ENCODE results near the gene GPRC5A. TPM values are rescaled to one million over a fixed set of nuclear protein-coding genes. Genes with fewer than 3 reads are reported as not detected.
A peak's percentile ranks its signal among the peaks of the same experiment; 100 is the strongest.
"Not testable (repeated sequence)": the region's sequence is repeated elsewhere in the genome, so short reads cannot be mapped to it uniquely, and the experiment has no call there.

The GPRC5A gene
- total and polyA plus RNA-seq, 2 donors (not counting 3 experiments of a cell fraction or from before 2014, with no cell fraction given): 22.7 to 86.4 TPM

- H3K9ac ChIP-seq (replicated peaks; ENCODE audit: extremely low read depth, insufficient read depth, low read length): peak overlapping the region; percentile 81
- peak overlapping the region in 1 of 3 experiments; percentile 43 for H3K4me3 ChIP-seq (replicated peaks in 1 of 3; ENCODE audit: insufficient read depth in 1 of 3, low read depth in 1 of 3, low read length in 3 of 3)
- H3K9me3 ChIP-seq (replicated peaks; ENCODE audit: control insufficient read depth, insufficient read depth, low read length): no peaks in the 10 kb centered on the region
- peaks cover 41% of the 10 kb centered on the region for H3K4me1 ChIP-seq (ENCODE audit: control insufficient read depth, extremely low read depth, insufficient read depth, low read length)
- BruUV-seq (replicated peaks): no TSS peak
- no peaks in the 10 kb centered on the region for H3K79me2 ChIP-seq (ENCODE audit: control insufficient read depth, insufficient read depth, low read length)
- no peaks in the 10 kb centered on the region for H4K20me1 ChIP-seq (replicated peaks; ENCODE audit: control insufficient read depth, extremely low read depth, insufficient read depth, low read length)
- peak; percentile 43 for DNase-seq (ENCODE audit: low read depth, low spot score)
- H2AFZ ChIP-seq (ENCODE audit: low read depth, low read length): no peak overlapping the region
- H3K27me3 ChIP-seq (ENCODE audit: control insufficient read depth in 2 of 2, insufficient read depth in 2 of 2, low read length in 2 of 2): no peaks in the 10 kb centered on the region
- dilution Hi-C loops (cut with MboI; ENCODE audit: extremely low pct_ligation_motif_present, low sequenced_read_pairs): no loop called here
- ChIA-PET CTCF (interaction anchor here (0.7 to 4.1 kb wide), 6 partner anchors 18 to 107 kb away, joined by 3 to 40 read pairs (median 6); partner anchors contain the start of gene GPRC5A), POLR2A (interaction anchor here (0.6 to 4.1 kb wide), 4 partner anchors 14 to 36 kb away, joined by 3 to 15 read pairs (median 4); partner anchors contain the start of gene GPRC5A)
- H3K36me3 ChIP-seq (ENCODE audit: control insufficient read depth in 2 of 2, extremely low read depth in 1 of 2, insufficient read depth in 2 of 2, low read length in 2 of 2): no peaks in the 10 kb centered on the region
- peak overlapping the region; percentile 96 for H3K27ac ChIP-seq (ENCODE audit: insufficient read depth, low read depth, low read length)
- H3K9me1 ChIP-seq (replicated peaks; ENCODE audit: control insufficient read depth, extremely low read depth, insufficient read depth, low read length): no peaks in the 10 kb centered on the region
- H3K4me2 ChIP-seq (ENCODE audit: insufficient read depth, low read length): peak overlapping the region; percentile 85
- intact Hi-C loops (cut with micrococcal nuclease): loop anchor here (1.0 to 2.0 kb wide), 7 partner anchors 10 to 84 kb away; partner anchors contain the start of gene GPRC5A
- FAIRE-seq: peak; percentile 73
- TF ChIP-seq FOS (IDR thresholded peaks at IDR 0.05; ENCODE audit: borderline replicate concordance, insufficient read depth, low read length) (peak; percentile 83), GATA2 (IDR thresholded peaks at IDR 0.05; ENCODE audit: insufficient read depth, insufficient read length, low read depth, low read length) (peak; percentile 16), CTCF (IDR thresholded peaks at IDR 0.05; ENCODE audit: extremely low read depth in 1 of 2, insufficient read depth in 1 of 2, low read depth in 1 of 2, low read length in 2 of 2) (no peak)
These were observed 18.5 kb upstream of the GPRC5A start for GRCh38 chr12:12872934-12873275.

GRCh38 chr12:12874029-12874428, 17.3 kb upstream of the GPRC5A start:
- H3K27ac ChIP-seq (ENCODE audit: insufficient read depth, low read depth, low read length): peak overlapping the region; percentile 96
- no peaks in the 10 kb centered on the region for H3K9me3 ChIP-seq (replicated peaks; ENCODE audit: control insufficient read depth, insufficient read depth, low read length)
- H3K4me2 ChIP-seq (ENCODE audit: insufficient read depth, low read length): no peak overlapping the region
- dilution Hi-C loops (cut with MboI; ENCODE audit: extremely low pct_ligation_motif_present, low sequenced_read_pairs) (no loop called here), intact Hi-C loops (cut with micrococcal nuclease) (no loop called here)
- H3K79me2 ChIP-seq (ENCODE audit: control insufficient read depth, insufficient read depth, low read length): no peaks in the 10 kb centered on the region
- no peaks in the 10 kb centered on the region for H4K20me1 ChIP-seq (replicated peaks; ENCODE audit: control insufficient read depth, extremely low read depth, insufficient read depth, low read length)
- no TSS peak for BruUV-seq (replicated peaks)
- H3K4me3 ChIP-seq (replicated peaks in 1 of 3; ENCODE audit: insufficient read depth in 1 of 3, low read depth in 1 of 3, low read length in 3 of 3): no peak overlapping the region
- H3K4me1 ChIP-seq (ENCODE audit: control insufficient read depth, extremely low read depth, insufficient read depth, low read length): peaks cover 41% of the 10 kb centered on the region
- H3K27me3 ChIP-seq (ENCODE audit: control insufficient read depth in 2 of 2, insufficient read depth in 2 of 2, low read length in 2 of 2): no peaks in the 10 kb centered on the region
- no peaks in the 10 kb centered on the region for H3K9me1 ChIP-seq (replicated peaks; ENCODE audit: control insufficient read depth, extremely low read depth, insufficient read depth, low read length)
- TF ChIP-seq GATA2 (IDR thresholded peaks at IDR 0.05; ENCODE audit: insufficient read depth, insufficient read length, low read depth, low read length) (no peak), POLR2A (IDR thresholded peaks at IDR 0.05; ENCODE audit: low read depth, low read length) (no peak), POLR2AphosphoS5 (IDR thresholded peaks at IDR 0.05; ENCODE audit: insufficient read depth, low read depth, low read length) (no peak), JUN (IDR thresholded peaks at IDR 0.05; ENCODE audit: borderline replicate concordance, insufficient read depth, insufficient read length, low read depth) (no peak), MYC (IDR thresholded peaks at IDR 0.05; ENCODE audit: low read depth, low read length) (no peak), EZH2 (IDR thresholded peaks at IDR 0.05; ENCODE audit: borderline replicate concordance, low read depth, low read length, severe bottlenecking) (no peak)
- no peak overlapping the region for H3K9ac ChIP-seq (replicated peaks; ENCODE audit: extremely low read depth, insufficient read depth, low read length)
- DNase-seq (ENCODE audit: low read depth, low spot score) (no peak), FAIRE-seq (no peak)
- ChIA-PET POLR2A (interaction anchor here (4.1 kb wide), 1 partner anchor 18 kb away, joined by 15 read pairs; the partner anchor contains the start of gene GPRC5A), CTCF (interaction anchor here (1.5 to 4.1 kb wide), 3 partner anchors 17 to 42 kb away, joined by 4 to 40 read pairs (median 25); partner anchors contain the start of gene GPRC5A)
- no peaks in the 10 kb centered on the region for H3K36me3 ChIP-seq (ENCODE audit: control insufficient read depth in 2 of 2, extremely low read depth in 1 of 2, insufficient read depth in 2 of 2, low read length in 2 of 2)
- H2AFZ ChIP-seq (ENCODE audit: low read depth, low read length): no peak overlapping the region

GRCh38 chr12:12875301-12875700, 16.1 kb upstream of the GPRC5A start:
- CTCF ChIA-PET; BruUV-seq (replicated peaks); FAIRE-seq: not testable (repeated sequence)

More at GRCh38 chr12:12875301-12875700, 16.1 kb upstream of the GPRC5A start:
- H3K27ac ChIP-seq (ENCODE audit: insufficient read depth, low read depth, low read length); H3K9ac ChIP-seq (replicated peaks; ENCODE audit: extremely low read depth, insufficient read depth, low read length); dilution Hi-C loops (cut with MboI; ENCODE audit: extremely low pct_ligation_motif_present, low sequenced_read_pairs); H3K79me2 ChIP-seq (ENCODE audit: control insufficient read depth, insufficient read depth, low read length); H4K20me1 ChIP-seq (replicated peaks; ENCODE audit: control insufficient read depth, extremely low read depth, insufficient read depth, low read length); H3K4me3 ChIP-seq (replicated peaks in 1 of 3; ENCODE audit: insufficient read depth in 1 of 3, low read depth in 1 of 3, low read length in 3 of 3); DNase-seq (ENCODE audit: low read depth, low spot score); H2AFZ ChIP-seq (ENCODE audit: low read depth, low read length); intact Hi-C loops (cut with micrococcal nuclease); H3K27me3 ChIP-seq (ENCODE audit: control insufficient read depth in 2 of 2, insufficient read depth in 2 of 2, low read length in 2 of 2); H3K4me2 ChIP-seq (ENCODE audit: insufficient read depth, low read length); POLR2A ChIA-PET; H3K9me1 ChIP-seq (replicated peaks; ENCODE audit: control insufficient read depth, extremely low read depth, insufficient read depth, low read length); H3K36me3 ChIP-seq (ENCODE audit: control insufficient read depth in 2 of 2, extremely low read depth in 1 of 2, insufficient read depth in 2 of 2, low read length in 2 of 2); H3K9me3 ChIP-seq (replicated peaks; ENCODE audit: control insufficient read depth, insufficient read depth, low read length): not testable (repeated sequence)
- H3K4me1 ChIP-seq (ENCODE audit: control insufficient read depth, extremely low read depth, insufficient read depth, low read length): peaks cover 39% of the 10 kb centered on the region
